ENCODE data around the gene YPEL1.
"Not testable (repeated sequence)": the region's sequence is repeated elsewhere in the genome, so short reads cannot be mapped to it uniquely, and the experiment has no call there.

DNA sequence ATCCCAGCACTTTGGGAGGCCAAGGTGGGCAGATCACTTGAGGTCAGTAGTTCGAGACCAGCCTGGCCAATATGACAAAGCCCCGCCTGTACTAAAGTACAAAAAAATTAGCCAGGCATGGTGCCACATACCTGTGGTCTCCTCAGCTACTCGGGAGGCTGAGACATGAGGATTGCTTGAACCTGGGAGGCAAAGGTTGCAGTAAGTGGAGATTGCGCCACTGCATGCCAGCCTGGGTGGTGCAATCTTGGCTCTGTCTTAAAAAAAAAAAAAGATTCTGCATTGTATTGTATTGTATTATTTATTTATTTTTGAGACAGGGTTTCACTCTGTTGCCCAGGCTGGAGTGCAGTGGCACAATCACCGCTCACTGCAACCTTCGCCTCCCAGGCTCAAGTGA, 9.3 kb upstream of the YPEL1 start:
- not testable (repeated sequence) for TF ChIP-seq TCF7L2 (IDR thresholded peaks at IDR 0.05; ENCODE audit: borderline replicate concordance, extremely low read depth, insufficient read depth, insufficient read length); CTCF (IDR thresholded peaks at IDR 0.05 in 2 of 3, conservative IDR thresholded peaks at IDR 0.05 in 1 of 3; ENCODE audit: borderline replicate concordance in 1 of 3, insufficient read depth in 1 of 3, low read depth in 2 of 3, low read length in 2 of 3); POLR2A (IDR thresholded peaks at IDR 0.05; ENCODE audit: borderline replicate concordance, extremely low read depth, insufficient read depth, insufficient read length); EGR1 (IDR thresholded peaks at IDR 0.05; ENCODE audit: low read depth); EZH2 (IDR thresholded peaks at IDR 0.05); JUND (IDR thresholded peaks at IDR 0.05); SRF (IDR thresholded peaks at IDR 0.05; ENCODE audit: low read depth); RAD21 (IDR thresholded peaks at IDR 0.05; ENCODE audit: low read depth)
